GM21381 (cell line): ENCODE measurements around the gene ADI1.
"Not testable (repeated sequence)": the region's sequence is repeated elsewhere in the genome, so short reads cannot be mapped to it uniquely, and the experiment has no call there.

Experiments used
- ATAC-seq: cut with Tn5 transposase; IDR thresholded peaks from one replicate; pipeline ENCODE4 v1.9.1; 2021; ENCODE audit warnings: mild to moderate bottlenecking, moderate library complexity; ENCODE audit not compliant: unreplicated experiment

The ADI1 gene

GRCh38 chr2:3450385-3451010, 68.8 kb downstream of the ADI1 start:
- no peak for ATAC-seq

GRCh38 chr2:3449936-3450335, 69.4 kb downstream of the ADI1 start:
- no peak for ATAC-seq

- ATAC-seq = no peak
These were observed 70.2 kb downstream of the ADI1 start for GRCh38 chr2:3449086-3449485.

GRCh38 chr2:3448441-3448911, 70.9 kb downstream of the ADI1 start:
- not testable (repeated sequence) for ATAC-seq

GRCh38 chr2:3447789-3448317, 71.5 kb downstream of the ADI1 start:
- no peak for ATAC-seq
